Measurements from ENCODE around the gene PSAP.

Gene PSAP

GRCh38 chr10:71864911-71865361, 13.9 kb upstream of the PSAP start:
- H3K4me3 ChIP-seq (ENCODE audit: insufficient read depth, low read length, poor library complexity, severe bottlenecking): no peak overlapping the region
- TF ChIP-seq CTCF (IDR thresholded peaks at IDR 0.05; ENCODE audit: insufficient read depth, low read length, poor library complexity, severe bottlenecking) (no peak), EZH2phosphoT487 (conservative IDR thresholded peaks at IDR 0.05; ENCODE audit: low read length) (no peak)
- H3K9ac ChIP-seq (ENCODE audit: low read length): no peak overlapping the region
- no peaks in the 10 kb centered on the region for H3K79me2 ChIP-seq (ENCODE audit: insufficient read depth, low read length)
- no peaks in the 10 kb centered on the region for H4K20me1 ChIP-seq (ENCODE audit: low read depth, low read length)
- no peaks in the 10 kb centered on the region for H3K36me3 ChIP-seq (ENCODE audit: low read length)
- no peaks in the 10 kb centered on the region for H3K9me3 ChIP-seq (ENCODE audit: insufficient read depth, low read length)
- H3K4me2 ChIP-seq (ENCODE audit: low read depth, low read length, poor library complexity, severe bottlenecking): no peak overlapping the region
- no peaks in the 10 kb centered on the region for H3K27me3 ChIP-seq (ENCODE audit: low read length)
- H2AFZ ChIP-seq (ENCODE audit: low read depth, low read length, severe bottlenecking): no peak overlapping the region
- H3F3A ChIP-seq (ENCODE audit: insufficient read depth): no peaks in the 10 kb centered on the region
- no peaks in the 10 kb centered on the region for H3K9me2 ChIP-seq (replicated peaks; ENCODE audit: insufficient read depth, low read length)
- H3K27ac ChIP-seq (ENCODE audit: low read depth, low read length): no peak overlapping the region

DNA sequence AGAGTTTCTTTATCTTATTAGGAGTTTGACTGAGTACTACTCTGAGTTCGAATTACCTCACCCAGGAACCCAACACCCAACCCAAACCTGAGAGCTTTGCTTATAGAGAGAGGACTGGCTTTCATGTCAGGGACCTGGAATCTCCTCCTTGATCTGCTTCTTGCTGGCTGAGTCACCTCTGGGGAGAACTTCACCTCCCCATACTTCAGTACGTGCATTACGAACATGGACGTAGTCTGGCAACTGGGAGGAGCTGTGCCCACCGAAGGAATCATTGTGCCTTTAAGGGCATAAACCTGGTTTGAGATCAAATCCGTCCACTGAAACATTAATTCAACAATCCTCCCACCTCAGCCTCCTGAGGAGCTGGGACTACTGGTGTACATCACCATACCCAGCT, 12.2 kb upstream of the PSAP start:
- H3K9me2 ChIP-seq (replicated peaks; ENCODE audit: insufficient read depth, low read length): no peaks in the 10 kb centered on the region
- TF ChIP-seq EZH2phosphoT487 (conservative IDR thresholded peaks at IDR 0.05; ENCODE audit: low read length) (no peak), CTCF (IDR thresholded peaks at IDR 0.05; ENCODE audit: insufficient read depth, low read length, poor library complexity, severe bottlenecking) (no peak)
- H3K27me3 ChIP-seq (ENCODE audit: low read length): no peaks in the 10 kb centered on the region
- H3K4me2 ChIP-seq (ENCODE audit: low read depth, low read length, poor library complexity, severe bottlenecking): no peak overlapping the region
- no peaks in the 10 kb centered on the region for H3F3A ChIP-seq (ENCODE audit: insufficient read depth)
- no peak overlapping the region for H2AFZ ChIP-seq (ENCODE audit: low read depth, low read length, severe bottlenecking)
- no peaks in the 10 kb centered on the region for H4K20me1 ChIP-seq (ENCODE audit: low read depth, low read length)
- H3K4me3 ChIP-seq (ENCODE audit: insufficient read depth, low read length, poor library complexity, severe bottlenecking): no peak overlapping the region
- H3K27ac ChIP-seq (ENCODE audit: low read depth, low read length): no peak overlapping the region
- no peak overlapping the region for H3K9ac ChIP-seq (ENCODE audit: low read length)
- H3K36me3 ChIP-seq (ENCODE audit: low read length): no peaks in the 10 kb centered on the region
- H3K79me2 ChIP-seq (ENCODE audit: insufficient read depth, low read length): no peaks in the 10 kb centered on the region
- H3K9me3 ChIP-seq (ENCODE audit: insufficient read depth, low read length): no peaks in the 10 kb centered on the region

DNA sequence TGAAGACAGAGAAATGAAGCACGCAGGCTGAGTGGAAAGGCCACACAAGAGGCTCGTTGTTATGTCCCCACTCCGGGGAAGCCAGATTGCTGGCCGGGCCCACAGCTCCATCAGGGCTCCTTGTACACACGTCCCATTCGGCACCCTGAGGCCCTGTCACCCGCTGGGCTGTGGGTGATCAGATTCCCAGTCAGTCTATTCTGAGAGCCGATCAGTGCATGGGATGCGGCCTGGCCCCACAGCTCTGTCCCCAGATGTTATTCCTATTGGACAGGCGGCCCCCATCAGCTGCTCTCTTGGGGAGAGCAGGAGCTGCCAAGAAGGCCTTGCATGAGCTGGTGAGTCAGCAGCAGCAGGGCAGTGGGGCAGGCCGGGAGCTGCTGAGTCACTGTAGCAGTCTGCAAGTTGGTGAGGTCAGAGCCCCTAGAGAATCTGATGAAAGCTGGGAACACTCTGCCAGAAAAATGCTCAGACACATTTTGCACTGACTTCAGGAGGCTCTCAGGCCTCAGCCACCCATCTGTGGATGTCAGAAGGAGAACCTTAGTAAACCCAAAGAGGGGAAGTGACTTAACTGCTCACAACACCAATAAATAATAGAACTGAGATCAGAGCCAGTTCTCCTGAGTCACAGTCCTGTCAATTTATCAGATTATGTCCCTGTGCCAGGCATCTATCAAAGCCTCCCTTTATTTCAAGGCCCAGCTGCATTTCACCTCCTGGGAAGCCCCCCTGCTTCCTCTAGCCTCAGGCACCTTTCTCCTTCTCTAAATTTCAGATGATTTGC, 9.4 kb upstream of the PSAP start:
- H3K4me2 ChIP-seq (ENCODE audit: low read depth, low read length, poor library complexity, severe bottlenecking): no peak overlapping the region
- no peaks in the 10 kb centered on the region for H3K27me3 ChIP-seq (ENCODE audit: low read length)
- no peaks in the 10 kb centered on the region for H4K20me1 ChIP-seq (ENCODE audit: low read depth, low read length)
- no peaks in the 10 kb centered on the region for H3K36me3 ChIP-seq (ENCODE audit: low read length)
- H3K79me2 ChIP-seq (ENCODE audit: insufficient read depth, low read length): no peaks in the 10 kb centered on the region
- H3K9ac ChIP-seq (ENCODE audit: low read length): no peak overlapping the region
- no peak overlapping the region for H2AFZ ChIP-seq (ENCODE audit: low read depth, low read length, severe bottlenecking)
- H3F3A ChIP-seq (ENCODE audit: insufficient read depth): no peaks in the 10 kb centered on the region
- H3K4me3 ChIP-seq (ENCODE audit: insufficient read depth, low read length, poor library complexity, severe bottlenecking): no peak overlapping the region
- H3K27ac ChIP-seq (ENCODE audit: low read depth, low read length): no peak overlapping the region
- H3K9me2 ChIP-seq (replicated peaks; ENCODE audit: insufficient read depth, low read length): no peaks in the 10 kb centered on the region
- TF ChIP-seq EZH2phosphoT487 (conservative IDR thresholded peaks at IDR 0.05; ENCODE audit: low read length) (no peak), CTCF (IDR thresholded peaks at IDR 0.05; ENCODE audit: insufficient read depth, low read length, poor library complexity, severe bottlenecking) (no peak)
- H3K9me3 ChIP-seq (ENCODE audit: insufficient read depth, low read length): no peaks in the 10 kb centered on the region

All from SU-DHL-6 (cell line).